MM.1S (cell line): ENCODE measurements around the gene GPR137.

Experiments used
- CTCF ChIP-seq: fragments of 300-600 bp; sonication (generic); IDR thresholded peaks from 2 replicates; pipeline ENCODE4 v1.5.1; 2016; ENCODE audit warnings: antibody characterized with exemption, low read length, mixed read lengths
- EZH2 ChIP-seq: fragments of 300-600 bp; sonication (generic); optimal IDR thresholded peaks from 2 replicates; pipeline ENCODE3; 2017; ENCODE audit warnings: low read depth, mild to moderate bottlenecking, antibody characterized with exemption, low read length, mixed read lengths
- EZH2phosphoT487 ChIP-seq: fragments of 300-600 bp; sonication (generic); IDR thresholded peaks from 2 replicates; pipeline ENCODE4 v1.6.1; 2018; ENCODE audit warnings: antibody characterized with exemption, low read length

DNA sequence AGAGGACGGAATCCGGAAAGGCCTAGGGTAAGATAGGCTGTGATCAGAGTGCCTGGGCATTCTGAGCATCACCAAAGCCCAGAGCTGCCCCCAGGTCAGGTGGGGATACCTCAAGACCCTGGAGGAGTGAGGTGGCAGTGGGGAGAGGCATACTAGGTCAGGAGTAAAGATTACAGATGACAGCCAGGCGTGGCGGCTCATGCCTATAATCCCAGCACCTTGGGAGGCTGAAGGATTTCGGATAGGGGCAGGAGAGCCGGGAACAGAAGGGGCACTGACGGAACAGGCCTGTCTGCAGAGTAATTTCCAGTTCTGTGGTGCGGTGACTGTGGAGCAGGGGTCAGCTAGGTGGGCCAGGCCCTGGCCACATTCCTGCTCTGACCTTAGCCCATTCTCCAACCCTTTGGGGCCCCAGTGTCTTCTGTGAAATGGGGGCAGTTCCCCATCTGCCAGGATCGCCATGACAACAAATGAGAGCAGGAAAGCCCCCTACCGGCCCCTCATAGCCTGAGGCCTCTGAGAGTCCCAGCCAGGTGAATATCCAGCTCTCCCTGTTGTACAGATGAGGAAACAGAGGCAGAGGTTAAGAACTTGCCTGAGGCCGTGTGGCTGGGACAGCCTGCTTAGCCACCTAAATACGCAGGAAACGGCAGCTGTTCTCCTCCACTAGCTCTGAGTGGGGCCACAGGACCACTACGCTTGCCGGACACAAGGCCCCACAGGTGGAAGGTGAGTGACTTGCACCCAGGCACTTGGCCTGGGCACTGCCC lies 10.4 kb upstream of the GPR137 start:
- no peak for TF ChIP-seq EZH2
- TF ChIP-seq EZH2phosphoT487: no peak
- no peak for TF ChIP-seq CTCF
